Mesenchymal stem cell (in vitro differentiated cells and primary cell): ENCODE results near the gene ALK.

Experiments used
- DNase-seq: peaks from one replicate; pipeline ENCODE4 v3.0.0-alpha.2; 2013
- H2AFZ ChIP-seq: one replicate; pipeline ENCODE4 v1.6.1; 2013; ENCODE audit warnings: low read depth, mild to moderate bottlenecking, control low read depth, inconsistent platforms, low read length, moderate library complexity
- H2AK5ac ChIP-seq: 2 replicates; pipeline ENCODE4 v1.6.1; 2013; ENCODE audit warnings: low read length, moderate library complexity, mild to moderate bottlenecking, inconsistent platforms; ENCODE audit not compliant: severe bottlenecking
- H2BK120ac ChIP-seq: one replicate; pipeline ENCODE4 v1.6.1; 2013; ENCODE audit warnings: low read depth, mild to moderate bottlenecking, inconsistent platforms, low read length, moderate library complexity
- H2BK12ac ChIP-seq, 2 experiments: one replicate each; pipeline ENCODE4 v1.6.1; 2013; ENCODE audit warnings: inconsistent platforms in 2 of 2, low read length in 2 of 2, mild to moderate bottlenecking in 2 of 2, moderate library complexity in 2 of 2, control low read depth in 1 of 2
- H2BK15ac ChIP-seq: one replicate; pipeline ENCODE4 v1.6.1; 2013; ENCODE audit warnings: mild to moderate bottlenecking, low read depth, inconsistent platforms; ENCODE audit not compliant: poor library complexity, severe bottlenecking
- H2BK5ac ChIP-seq: 2 replicates; pipeline ENCODE4 v1.6.1; 2013; ENCODE audit warnings: low read depth, mild to moderate bottlenecking, low read length, control low read depth, inconsistent platforms; ENCODE audit not compliant: poor library complexity, severe bottlenecking
- H3K14ac ChIP-seq, 2 experiments: one replicate each; pipeline ENCODE4 v1.6.1; 2013; ENCODE audit warnings: inconsistent platforms in 2 of 2, low read length in 2 of 2, control low read depth in 1 of 2, mild to moderate bottlenecking in 1 of 2, moderate library complexity in 1 of 2
- H3K18ac ChIP-seq, 2 experiments: one replicate each; pipeline ENCODE4 v1.6.1; 2013; ENCODE audit warnings: inconsistent platforms in 2 of 2, low read length in 2 of 2, control low read depth in 1 of 2, low read depth in 1 of 2, mild to moderate bottlenecking in 1 of 2
- H3K23ac ChIP-seq, 2 experiments: one replicate each; pipeline ENCODE4 v1.6.1; 2013; ENCODE audit warnings: inconsistent platforms in 2 of 2, low read length in 2 of 2, mild to moderate bottlenecking in 2 of 2, moderate library complexity in 2 of 2, control low read depth in 1 of 2
- H3K27ac ChIP-seq: 2 replicates; pipeline ENCODE4 v1.5.1; 2013; ENCODE audit warnings: mild to moderate bottlenecking, moderate library complexity, low read length, control low read depth, inconsistent platforms; ENCODE audit not compliant: poor library complexity, severe bottlenecking
- H3K27me3 ChIP-seq, 2 experiments: 2 replicates each; pipeline versions ENCODE4 v1.6.1 to v1.7.0; 2013; ENCODE audit warnings: low read length in 2 of 2, mild to moderate bottlenecking in 2 of 2, moderate library complexity in 2 of 2, control low read depth in 1 of 2, inconsistent platforms in 1 of 2; ENCODE audit not compliant: control insufficient read depth in 1 of 2, insufficient read depth in 1 of 2
- H3K36me3 ChIP-seq, 2 experiments: 2 replicates each; pipeline versions ENCODE4 v1.6.1 to v1.7.0; 2013; ENCODE audit warnings: low read length in 2 of 2, control low read depth in 1 of 2, inconsistent platforms in 1 of 2, low read depth in 1 of 2, mild to moderate bottlenecking in 1 of 2; ENCODE audit not compliant: insufficient read depth in 2 of 2, control insufficient read depth in 1 of 2
- H3K4ac ChIP-seq, 2 experiments: one replicate each; pipeline ENCODE4 v1.6.1; 2013; ENCODE audit warnings: inconsistent platforms in 2 of 2, low read length in 2 of 2, mild to moderate bottlenecking in 2 of 2, moderate library complexity in 2 of 2, control low read depth in 1 of 2, low read depth in 1 of 2
- H3K4me1 ChIP-seq: 2 replicates; pipeline ENCODE4 v1.6.1; 2013; ENCODE audit warnings: low read depth, low read length, control low read depth; ENCODE audit not compliant: control insufficient read depth, insufficient read depth
- H3K4me2 ChIP-seq: 2 replicates; pipeline ENCODE4 v1.6.1; 2013; ENCODE audit warnings: low read length, mild to moderate bottlenecking, inconsistent platforms; ENCODE audit not compliant: poor library complexity, severe bottlenecking
- H3K4me3 ChIP-seq, 2 experiments: 2 replicates each; pipeline versions ENCODE4 v1.5.1 to v1.7.0; 2013; ENCODE audit warnings: low read length in 2 of 2, mild to moderate bottlenecking in 2 of 2, control low read depth in 1 of 2, low read depth in 1 of 2; ENCODE audit not compliant: insufficient read depth in 1 of 2
- H3K79me1 ChIP-seq: replicated peaks from 2 replicates; pipeline ENCODE4 v1.6.1; 2013; ENCODE audit warnings: mild to moderate bottlenecking, control low read depth, low read length, inconsistent platforms; ENCODE audit not compliant: poor library complexity, severe bottlenecking
- H3K9ac ChIP-seq: 2 replicates; pipeline ENCODE4 v1.7.0; 2013; ENCODE audit warnings: mild to moderate bottlenecking, low read length, moderate library complexity
- H3K9me3 ChIP-seq: 2 replicates; pipeline ENCODE4 v1.7.0; 2013; ENCODE audit warnings: mild to moderate bottlenecking, low read length; ENCODE audit not compliant: control insufficient read depth
- H4K8ac ChIP-seq: one replicate; pipeline ENCODE4 v1.6.1; 2013; ENCODE audit warnings: inconsistent platforms, mild to moderate bottlenecking, low read length, moderate library complexity
- H4K91ac ChIP-seq: one replicate; pipeline ENCODE4 v1.6.1; 2013; ENCODE audit warnings: mild to moderate bottlenecking, low read length, inconsistent platforms
- WGBS: methylation state at CpG from one replicate; pipeline ENCODE4 v1.1.7; 2013; ENCODE audit warnings: mixed read lengths; 5-methylcytosine and 5-hydroxymethylcytosine counted together

The ALK gene

DNA sequence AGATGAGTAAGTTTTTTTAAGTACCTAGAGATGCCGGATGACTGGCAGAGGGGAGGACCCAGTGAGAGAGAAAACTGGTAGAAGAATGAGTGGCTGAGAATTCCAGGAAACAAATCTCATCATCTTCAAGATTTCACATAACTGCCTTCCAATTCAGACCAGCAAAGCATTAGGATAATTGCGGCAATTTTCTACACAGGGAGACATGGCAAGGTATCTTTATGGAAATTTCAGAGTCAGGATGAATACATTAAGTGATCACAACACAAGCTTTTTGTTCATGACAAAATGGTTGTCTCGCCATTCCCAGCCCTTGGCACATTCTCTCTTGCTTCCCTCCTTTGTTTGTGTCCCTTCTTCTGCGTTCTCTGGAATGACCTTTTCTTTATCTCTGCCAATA lies 82.1 kb downstream of the ALK start:
- H3K9ac ChIP-seq: no peak overlapping the region
- H3K4me3 ChIP-seq: no peak overlapping the region
- H4K91ac ChIP-seq: no peak overlapping the region
- no peaks in the 10 kb centered on the region for H3K36me3 ChIP-seq
- DNase-seq: no peak
- H3K9me3 ChIP-seq: peaks cover 19% of the 10 kb centered on the region
- no peak overlapping the region for H3K4ac ChIP-seq
- H3K27ac ChIP-seq: no peak overlapping the region
- WGBS: 82% methylated on average over 2 of the region's 4 CpGs
- H3K79me1 ChIP-seq: no peaks in the 10 kb centered on the region
- no peak overlapping the region for H4K8ac ChIP-seq
- no peaks in the 10 kb centered on the region for H3K4me1 ChIP-seq
- H3K27me3 ChIP-seq: peaks cover 0 to 6% of the 10 kb centered on the region in 2 experiments
- no peak overlapping the region for H2BK5ac ChIP-seq
- H2BK12ac ChIP-seq: no peak overlapping the region
- no peak overlapping the region for H2BK120ac ChIP-seq
- H3K18ac ChIP-seq: no peak overlapping the region
- H2AFZ ChIP-seq: no peak overlapping the region
- H3K4me2 ChIP-seq: no peak overlapping the region
- H2BK15ac ChIP-seq: no peak overlapping the region
- no peak overlapping the region for H2AK5ac ChIP-seq
- no peak overlapping the region for H3K23ac ChIP-seq
- no peak overlapping the region for H3K14ac ChIP-seq

DNA sequence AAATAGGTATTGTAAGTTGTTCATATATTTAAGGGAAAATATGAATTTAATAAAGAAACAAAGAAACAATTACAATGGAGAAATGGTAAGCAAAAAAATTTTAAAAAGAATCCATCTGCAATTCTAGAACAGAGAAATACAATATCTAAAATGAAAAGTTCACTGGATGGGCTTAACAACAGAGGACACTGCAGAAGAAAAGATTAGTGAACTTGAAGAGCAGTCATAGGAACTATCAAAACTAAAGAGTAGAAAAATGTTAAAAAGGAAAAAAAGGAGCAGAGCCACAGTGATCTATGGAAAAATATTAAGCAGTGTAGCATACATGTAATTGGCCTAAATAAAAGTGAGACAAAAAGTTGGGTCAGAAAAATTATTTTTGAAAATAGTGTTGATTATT lies 83.5 kb downstream of the ALK start:
- H3K36me3 ChIP-seq: no peaks in the 10 kb centered on the region
- H3K4ac ChIP-seq: no peak overlapping the region
- H3K9me3 ChIP-seq: peaks cover 19% of the 10 kb centered on the region
- H2BK5ac ChIP-seq: no peak overlapping the region
- no peak overlapping the region for H3K27ac ChIP-seq
- no peak overlapping the region for H4K91ac ChIP-seq
- no peak overlapping the region for H2BK12ac ChIP-seq
- H3K4me1 ChIP-seq: no peaks in the 10 kb centered on the region
- no peak overlapping the region for H2AK5ac ChIP-seq
- H3K27me3 ChIP-seq: peaks cover 0 to 6% of the 10 kb centered on the region in 2 experiments
- H2BK15ac ChIP-seq: no peak overlapping the region
- no peaks in the 10 kb centered on the region for H3K79me1 ChIP-seq
- no peak overlapping the region for H2BK120ac ChIP-seq
- H4K8ac ChIP-seq: no peak overlapping the region
- H3K4me2 ChIP-seq: no peak overlapping the region
- H3K14ac ChIP-seq: no peak overlapping the region
- no peak overlapping the region for H3K18ac ChIP-seq
- H3K23ac ChIP-seq: no peak overlapping the region
- no peak overlapping the region for H2AFZ ChIP-seq
- no peak overlapping the region for H3K9ac ChIP-seq
- DNase-seq: no peak
- H3K4me3 ChIP-seq: no peak overlapping the region

DNA sequence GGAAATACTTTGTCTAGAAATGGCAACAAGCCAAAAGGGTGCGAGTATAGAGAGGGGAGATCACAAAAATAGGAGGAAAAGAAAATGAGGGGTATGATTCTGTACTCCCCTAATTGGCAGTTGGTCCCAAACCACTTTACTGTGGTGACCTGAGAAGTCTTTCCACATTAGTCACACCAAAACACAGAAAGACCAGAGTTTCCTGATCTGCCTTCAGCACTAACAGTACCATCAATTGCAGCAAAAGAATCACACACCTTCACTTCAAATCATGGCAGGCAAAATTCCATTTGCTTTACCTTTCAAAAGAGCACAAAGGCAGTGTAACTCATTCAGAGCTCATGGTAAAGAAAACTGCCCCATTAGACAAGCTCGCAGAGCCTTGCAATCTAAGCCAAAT lies 86.8 kb downstream of the ALK start:
- Histone ChIP-seq H3K27me3 (peaks cover 0 to 11% of the 10 kb centered on the region in 2 experiments), H3K9ac (no peak overlapping the region), H3K4ac (no peak overlapping the region), H4K8ac (no peak overlapping the region), H3K36me3 (no peaks in the 10 kb centered on the region), H4K91ac (no peak overlapping the region), H2BK12ac (no peak overlapping the region), H2AK5ac (no peak overlapping the region), H2AFZ (no peak overlapping the region), H2BK15ac (no peak overlapping the region), H3K4me3 (no peak overlapping the region), H3K9me3 (peaks cover 19% of the 10 kb centered on the region), H3K14ac (no peak overlapping the region), H2BK5ac (no peak overlapping the region), H3K23ac (no peak overlapping the region), H3K27ac (no peak overlapping the region), H3K18ac (no peak overlapping the region), H2BK120ac (no peak overlapping the region), H3K4me1 (no peaks in the 10 kb centered on the region), H3K79me1 (no peaks in the 10 kb centered on the region), H3K4me2 (no peak overlapping the region)
- 67% methylated on average over 2 of the region's 2 CpGs for WGBS
- DNase-seq: no peak

DNA sequence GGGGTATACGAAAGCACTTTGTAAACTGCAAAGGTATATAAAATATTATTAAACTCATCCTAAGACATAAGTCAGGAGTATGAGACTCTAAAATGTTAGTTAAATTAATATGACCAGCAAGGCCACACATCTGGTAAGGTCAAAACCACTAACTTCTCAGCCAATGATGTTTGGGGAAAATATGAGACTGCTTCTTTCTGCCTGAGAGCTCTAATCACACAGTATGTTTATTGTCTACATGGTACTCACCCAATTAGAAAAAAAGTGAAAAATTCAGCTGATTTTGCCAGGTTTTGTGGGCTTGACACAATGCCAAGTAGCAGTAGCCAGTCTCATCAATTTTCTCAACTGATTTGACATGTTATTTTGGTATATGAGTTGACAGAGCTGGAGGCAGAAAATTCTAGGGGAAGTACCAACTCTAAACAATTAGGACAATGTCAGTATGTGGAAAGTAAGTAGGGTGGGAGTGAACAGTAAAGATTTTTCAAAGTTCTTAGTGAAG lies 87.3 kb downstream of the ALK start:
- Histone ChIP-seq H2BK15ac (no peak overlapping the region), H2BK5ac (no peak overlapping the region), H3K4me2 (no peak overlapping the region), H3K27me3 (peaks cover 0 to 11% of the 10 kb centered on the region in 2 experiments), H3K18ac (no peak overlapping the region), H3K4me1 (no peaks in the 10 kb centered on the region), H3K79me1 (no peaks in the 10 kb centered on the region), H3K14ac (no peak overlapping the region), H3K4me3 (no peak overlapping the region), H3K4ac (no peak overlapping the region), H2BK12ac (no peak overlapping the region), H3K27ac (no peak overlapping the region), H3K36me3 (no peaks in the 10 kb centered on the region), H4K8ac (no peak overlapping the region), H2AFZ (no peak overlapping the region), H2BK120ac (no peak overlapping the region), H2AK5ac (no peak overlapping the region), H4K91ac (no peak overlapping the region), H3K9me3 (peaks cover 19% of the 10 kb centered on the region), H3K23ac (no peak overlapping the region), H3K9ac (no peak overlapping the region)
- no peak for DNase-seq
- WGBS: no CpG with 5 or more reads among the region's 1 CpG
